Activated B cell treated with CpG ODN at 0.5 μM for 24 hours (primary cell): ENCODE data around the gene FBXL22. TPM values are rescaled to one million over a fixed set of nuclear protein-coding genes. Genes with fewer than 3 reads are reported as not detected.
A peak's percentile ranks its signal among the peaks of the same experiment; 100 is the strongest.

Source experiments
- ATAC-seq: fragments of 200-7000 bp; cut with Tn5 transposase; one replicate; pipeline ENCODE4 v1.10.0; 2021; ENCODE audit warnings: low read depth, mild to moderate bottlenecking, moderate library complexity
- CTCF ChIA-PET: fragments of 350-600 bp; sonication (Branson Sonifier 250); formaldehyde crosslinking; loops from one replicate; lab custom pipeline; 2021; ENCODE audit warnings: antibody characterized with exemption; lab: Charles Lee
- POLR2A ChIA-PET: fragments of 350-600 bp; sonication (Branson Sonifier 250); formaldehyde crosslinking; loops from one replicate; lab custom pipeline; 2021; ENCODE audit warnings: antibody characterized with exemption; lab: Charles Lee
- DNase-seq: peaks from one replicate; pipeline ENCODE4 v3.0.0; 2022
- H3K27ac Mint-ChIP-seq: one replicate; pipeline ENCODE4 v1.8.0; 2020; ENCODE audit warnings: mixed read lengths
- H3K27me3 Mint-ChIP-seq: one replicate; pipeline ENCODE4 v1.8.0; 2021; ENCODE audit warnings: mixed read lengths
- H3K36me3 Mint-ChIP-seq: one replicate; pipeline ENCODE4 v1.8.0; 2021; ENCODE audit warnings: low read depth, mixed read lengths
- H3K4me1 Mint-ChIP-seq: one replicate; pipeline ENCODE4 v1.8.0; 2021; ENCODE audit warnings: mixed read lengths
- H3K4me3 Mint-ChIP-seq: one replicate; pipeline ENCODE4 v1.8.0; 2020; ENCODE audit warnings: mild to moderate bottlenecking, mixed read lengths
- H3K9me3 Mint-ChIP-seq: one replicate; pipeline ENCODE4 v1.8.0; 2020; ENCODE audit warnings: mixed read lengths
- CTCF ChIP-seq: fragments of 200-600 bp; IDR thresholded peaks from one replicate; pipeline ENCODE4 v1.8.0; 2022; ENCODE audit warnings: antibody characterized with exemption, mild to moderate bottlenecking
- intact Hi-C: fragments of 100-400 bp; cut with micrococcal nuclease; formaldehyde crosslinking; loops from one replicate; pipeline ENCODE4 v1.15.1; 2024
- total RNA-seq: library from RNA; stranded (reverse); gene quantifications from 2 replicates; pipeline ENCODE4 v1.2.3, GENCODE V29; 2022

Gene FBXL22
- total RNA-seq, 1 donor from 2014 or later, result 1.2 TPM

GRCh38 chr15:63555507-63555906, 41.7 kb upstream of the FBXL22 start:
- Mint-ChIP-seq H3K4me3 (no peak overlapping the region), H3K27me3 (no peaks in the 10 kb centered on the region), H3K9me3 (no peaks in the 10 kb centered on the region), H3K27ac (no peak overlapping the region), H3K36me3 (peaks cover 66% of the 10 kb centered on the region), H3K4me1 (peaks cover 21% of the 10 kb centered on the region)
- POLR2A ChIA-PET, result interaction anchor here (1.2 kb wide), 1 partner anchor 9 kb away, joined by 3 read pairs; no protein-coding TSS in a partner anchor
- no peak for TF ChIP-seq CTCF
- intact Hi-C loops, result no loop called here
- CTCF ChIA-PET, result interaction anchor here (3.2 kb wide), 1 partner anchor 88 kb away, joined by 15 read pairs; no protein-coding TSS in a partner anchor
- DNase-seq (no peak), ATAC-seq (no peak)

- no peak for TF ChIP-seq CTCF
- Mint-ChIP-seq H3K36me3 (peaks cover 73% of the 10 kb centered on the region), H3K4me1 (peaks cover 25% of the 10 kb centered on the region), H3K27me3 (no peaks in the 10 kb centered on the region), H3K9me3 (no peaks in the 10 kb centered on the region), H3K4me3 (no peak overlapping the region), H3K27ac (peak overlapping the region; percentile 30)
- CTCF ChIA-PET, result interaction anchor here (3.2 kb wide), 1 partner anchor 89 kb away, joined by 15 read pairs; no protein-coding TSS in a partner anchor
- POLR2A ChIA-PET, result interaction anchor here (0.8 to 1.2 kb wide), 3 partner anchors 9 to 64 kb away, joined by 3 to 4 read pairs (median 3); no protein-coding TSS in a partner anchor
- intact Hi-C loops, result no loop called here
- no peak for ATAC-seq
- no peak for DNase-seq
Measured at GRCh38 chr15:63556246-63556645, 40.9 kb upstream of the FBXL22 start.

GRCh38 chr15:63556736-63557135, 40.5 kb upstream of the FBXL22 start:
- Mint-ChIP-seq H3K27ac (no peak overlapping the region), H3K4me3 (no peak overlapping the region), H3K36me3 (peaks cover 78% of the 10 kb centered on the region), H3K4me1 (peaks cover 25% of the 10 kb centered on the region), H3K27me3 (no peaks in the 10 kb centered on the region), H3K9me3 (no peaks in the 10 kb centered on the region)
- POLR2A ChIA-PET, result interaction anchor here (0.8 to 1.2 kb wide), 3 partner anchors 8 to 65 kb away, joined by 3 to 4 read pairs (median 3); no protein-coding TSS in a partner anchor
- intact Hi-C loops, result no loop called here
- CTCF ChIA-PET, result interaction anchor here (3.2 kb wide), 1 partner anchor 90 kb away, joined by 15 read pairs; no protein-coding TSS in a partner anchor
- DNase-seq (no peak), ATAC-seq (no peak)
- no peak for TF ChIP-seq CTCF

- H3K27ac Mint-ChIP-seq, result no peak overlapping the region
Measured at GRCh38 chr15:63559753-63560152, 37.4 kb upstream of the FBXL22 start.

More at GRCh38 chr15:63559753-63560152, 37.4 kb upstream of the FBXL22 start:
- intact Hi-C loops, result no loop called here
- H3K36me3 Mint-ChIP-seq, result peaks cover 88% of the 10 kb centered on the region
- peaks cover 9% of the 10 kb centered on the region for H3K4me1 Mint-ChIP-seq
- no peak overlapping the region for H3K4me3 Mint-ChIP-seq
- DNase-seq, result no peak
- no peaks in the 10 kb centered on the region for H3K9me3 Mint-ChIP-seq
- ATAC-seq, result no peak
- POLR2A ChIA-PET, result interaction anchor here (1.1 kb wide), 1 partner anchor 10 kb away, joined by 3 read pairs; no protein-coding TSS in a partner anchor
- CTCF ChIA-PET, result interaction anchor here (1.1 kb wide), 1 partner anchor 95 kb away, joined by 4 read pairs; no protein-coding TSS in a partner anchor
- no peak for TF ChIP-seq CTCF
- no peaks in the 10 kb centered on the region for H3K27me3 Mint-ChIP-seq
